ENCODE results near the gene SUN2.

SUN2 gene

DNA sequence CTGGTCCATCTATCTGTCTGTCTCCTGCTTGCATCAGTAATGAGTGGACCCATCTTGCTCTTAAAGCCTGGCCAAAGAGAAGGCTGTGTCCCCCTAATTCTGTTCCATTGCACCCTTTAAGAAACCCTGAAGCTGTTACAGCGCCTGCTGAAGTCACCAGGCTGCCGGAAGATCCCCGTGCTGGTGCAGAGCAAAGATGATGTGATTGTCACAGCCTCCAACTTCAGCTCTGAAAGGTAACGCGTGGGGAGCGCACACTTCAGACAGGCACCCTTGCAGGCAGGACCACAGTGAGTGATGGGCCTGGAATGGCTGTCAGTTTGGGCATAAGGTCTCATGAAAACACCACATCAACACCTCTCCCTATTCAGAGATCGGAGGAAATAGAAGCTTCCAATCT is 31.6 kb downstream of the SUN2 start:
- no peak overlapping the region for H3K4me3 ChIP-seq (ENCODE audit: low read depth, low read length)
- CTCF ChIA-PET, result interaction anchor here (0.6 to 5.0 kb wide), 15 partner anchors 8 to 671 kb away, joined by 3 to 52 read pairs (median 4); partner anchors contain the start of genes GTPBP1 and TOMM22
- TF ChIP-seq, protein P1, sequence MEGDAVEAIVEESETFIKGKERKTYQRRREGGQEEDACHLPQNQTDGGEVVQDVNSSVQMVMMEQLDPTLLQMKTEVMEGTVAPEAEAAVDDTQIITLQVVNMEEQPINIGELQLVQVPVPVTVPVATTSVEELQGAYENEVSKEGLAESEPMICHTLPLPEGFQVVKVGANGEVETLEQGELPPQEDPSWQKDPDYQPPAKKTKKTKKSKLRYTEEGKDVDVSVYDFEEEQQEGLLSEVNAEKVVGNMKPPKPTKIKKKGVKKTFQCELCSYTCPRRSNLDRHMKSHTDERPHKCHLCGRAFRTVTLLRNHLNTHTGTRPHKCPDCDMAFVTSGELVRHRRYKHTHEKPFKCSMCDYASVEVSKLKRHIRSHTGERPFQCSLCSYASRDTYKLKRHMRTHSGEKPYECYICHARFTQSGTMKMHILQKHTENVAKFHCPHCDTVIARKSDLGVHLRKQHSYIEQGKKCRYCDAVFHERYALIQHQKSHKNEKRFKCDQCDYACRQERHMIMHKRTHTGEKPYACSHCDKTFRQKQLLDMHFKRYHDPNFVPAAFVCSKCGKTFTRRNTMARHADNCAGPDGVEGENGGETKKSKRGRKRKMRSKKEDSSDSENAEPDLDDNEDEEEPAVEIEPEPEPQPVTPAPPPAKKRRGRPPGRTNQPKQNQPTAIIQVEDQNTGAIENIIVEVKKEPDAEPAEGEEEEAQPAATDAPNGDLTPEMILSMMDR (IDR thresholded peaks at IDR 0.05; ENCODE audit: insufficient read depth, low read length, missing control alignments), result no peak
- POLR2A ChIA-PET, result no interaction called here
- DNase-seq (ENCODE audit: low read depth, low spot score), result no peak

DNA sequence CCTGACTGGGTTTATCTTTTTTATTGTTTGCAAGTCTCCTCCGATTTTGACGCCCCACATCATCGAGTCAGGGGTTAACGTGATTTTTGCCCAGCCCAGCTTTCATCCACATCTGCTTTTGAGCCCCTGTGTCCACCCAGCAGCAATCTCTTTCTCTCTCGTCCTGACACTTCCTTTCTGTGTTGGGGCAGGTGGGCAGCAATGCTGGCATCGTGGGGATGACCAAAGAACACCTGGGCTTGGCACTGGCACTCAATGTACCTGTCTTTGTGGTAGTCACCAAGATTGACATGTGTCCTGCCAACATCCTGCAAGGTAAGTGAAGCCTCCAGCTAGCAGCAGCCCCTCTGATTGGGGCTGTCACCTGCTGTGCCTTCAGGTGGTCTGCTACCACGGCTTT is 34.2 kb downstream of the SUN2 start:
- TF ChIP-seq, protein P1 (IDR thresholded peaks at IDR 0.05; ENCODE audit: insufficient read depth, low read length, missing control alignments), result no peak
- H3K4me3 ChIP-seq (ENCODE audit: low read depth, low read length), result no peak overlapping the region
- DNase-seq (ENCODE audit: low read depth, low spot score), result no peak
- ChIA-PET CTCF (interaction anchor here (0.7 to 1.2 kb wide), 3 partner anchors 9 to 669 kb away, joined by 3 to 5 read pairs (median 3); no protein-coding TSS in a partner anchor), POLR2A (no interaction called here)

DNA sequence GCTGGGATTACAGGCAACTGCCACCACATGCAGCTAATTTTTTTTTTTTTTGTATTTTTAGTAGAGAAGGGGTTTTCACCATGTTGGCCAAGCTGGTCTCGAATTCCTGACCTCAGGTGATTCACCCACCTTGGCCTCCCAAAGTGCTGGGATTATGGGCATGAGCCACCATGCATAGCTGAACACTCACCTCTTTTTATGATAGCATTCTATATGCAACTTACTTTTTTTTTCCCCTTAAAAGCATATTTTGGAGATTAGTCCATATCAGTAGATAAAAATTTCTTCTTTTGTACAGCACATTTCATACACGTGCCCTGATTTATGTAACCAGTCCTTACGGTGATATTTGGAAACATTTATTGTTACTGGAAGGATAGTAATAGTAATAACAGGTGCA is 35.4 kb downstream of the SUN2 start:
- CTCF ChIA-PET, result interaction anchor here (1.5 kb wide), 1 partner anchor 9 kb away, joined by 4 read pairs; no protein-coding TSS in a partner anchor
- TF ChIP-seq, protein P1 (IDR thresholded peaks at IDR 0.05; ENCODE audit: insufficient read depth, low read length, missing control alignments), result no peak

DNA sequence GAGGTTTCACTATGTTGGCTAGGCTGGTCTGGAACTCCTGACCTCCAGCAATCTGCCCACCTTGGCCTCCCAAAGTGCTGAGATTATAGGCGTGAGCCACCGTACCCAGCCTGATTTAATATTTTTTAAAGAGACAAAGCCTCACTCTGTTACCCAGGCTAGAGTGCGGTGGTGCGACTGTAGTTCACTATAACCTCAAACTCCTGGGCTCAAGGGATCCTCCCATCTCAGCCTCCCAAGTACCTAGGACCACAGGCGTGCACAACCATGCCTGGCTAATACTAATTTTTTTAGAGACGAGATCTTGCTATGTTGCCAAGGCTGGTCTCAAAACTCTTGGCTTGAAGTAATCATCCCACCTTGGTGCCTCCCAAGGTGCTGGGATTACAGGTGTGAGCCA is 36.6 kb downstream of the SUN2 start:
- H3K4me3 ChIP-seq (ENCODE audit: low read depth, low read length), result no peak overlapping the region
- TF ChIP-seq, protein P1 (IDR thresholded peaks at IDR 0.05; ENCODE audit: insufficient read depth, low read length, missing control alignments), result no peak
- POLR2A ChIA-PET, result no interaction called here
- DNase-seq (ENCODE audit: low read depth, low spot score), result no peak
- CTCF ChIA-PET, result interaction anchor here (1.1 to 3.1 kb wide), 4 partner anchors 11 to 50 kb away, joined by 3 to 21 read pairs (median 4); no protein-coding TSS in a partner anchor

More for the DNA sequence above, 35.4 kb downstream of the SUN2 start:
- POLR2A ChIA-PET, result interaction anchor here (0.7 to 0.9 kb wide), 2 partner anchors 23 to 388 kb away, joined by 3 read pairs; no protein-coding TSS in a partner anchor
- no peak overlapping the region for H3K4me3 ChIP-seq (ENCODE audit: low read depth, low read length)
- DNase-seq (ENCODE audit: low read depth, low spot score), result no peak

DNA sequence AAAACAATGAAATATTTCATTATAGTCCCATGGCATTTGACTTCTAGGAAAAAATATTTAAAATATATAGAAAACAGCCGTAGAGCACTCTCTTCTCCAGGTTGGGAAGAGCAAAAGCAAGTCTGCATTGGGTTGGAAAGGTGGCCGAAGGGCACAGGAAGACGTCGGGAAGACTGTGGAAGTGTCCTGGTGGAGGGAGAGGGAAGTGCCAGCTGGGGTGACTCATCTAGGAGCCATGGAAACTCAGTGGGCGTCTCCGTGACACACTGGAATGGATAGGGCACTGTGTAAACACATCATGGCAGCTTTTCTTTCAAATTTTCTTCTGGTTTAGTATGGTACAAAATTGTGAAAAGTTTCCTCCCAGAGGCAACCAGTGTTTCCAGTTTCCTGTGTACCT is 37.4 kb downstream of the SUN2 start:
- no peak for DNase-seq (ENCODE audit: low read depth, low spot score)
- no peak overlapping the region for H3K4me3 ChIP-seq (ENCODE audit: low read depth, low read length)
- ChIA-PET CTCF (interaction anchor here (1.1 to 3.1 kb wide), 8 partner anchors 8 to 51 kb away, joined by 3 to 21 read pairs (median 4); partner anchors contain the start of gene TOMM22), POLR2A (interaction anchor here (0.6 to 1.2 kb wide), 2 partner anchors 15 to 508 kb away, joined by 3 read pairs; no protein-coding TSS in a partner anchor)
- TF ChIP-seq, protein P1 (IDR thresholded peaks at IDR 0.05; ENCODE audit: insufficient read depth, low read length, missing control alignments), result peak; percentile 63

DNA sequence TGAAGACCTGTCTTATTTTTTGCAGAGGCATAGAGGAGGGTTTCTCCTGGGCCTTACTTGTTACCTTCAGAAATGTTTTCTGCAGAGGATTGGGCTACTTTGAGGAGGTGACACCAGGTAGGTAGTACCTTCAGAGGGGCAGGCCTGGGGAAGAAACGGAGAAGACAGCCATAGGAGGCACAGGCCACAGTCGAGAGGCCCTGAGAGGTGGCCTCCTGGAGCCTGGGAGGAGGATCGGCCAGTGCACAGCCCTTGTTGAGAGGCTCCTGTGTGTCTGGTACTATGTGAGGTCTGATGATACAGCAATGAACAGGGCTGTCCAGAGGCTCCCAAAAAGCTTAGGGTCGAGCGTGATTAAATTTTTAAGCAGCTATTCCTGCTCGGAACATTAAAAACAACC is 38.6 kb downstream of the SUN2 start:
- no peak for DNase-seq (ENCODE audit: low read depth, low spot score)
- ChIA-PET CTCF (interaction anchor here (0.6 to 3.1 kb wide), 8 partner anchors 9 to 153 kb away, joined by 3 to 21 read pairs (median 4); partner anchors contain the start of gene TOMM22), POLR2A (interaction anchor here (1.3 kb wide), 1 partner anchor 10 kb away, joined by 4 read pairs; no protein-coding TSS in a partner anchor)
- TF ChIP-seq, protein P1 (IDR thresholded peaks at IDR 0.05; ENCODE audit: insufficient read depth, low read length, missing control alignments), result no peak
- no peak overlapping the region for H3K4me3 ChIP-seq (ENCODE audit: low read depth, low read length)

Data from AG04449 (cell line).